ENCODE measurements around the gene UBE2I.
"Not testable (repeated sequence)": the region's sequence is repeated elsewhere in the genome, so short reads cannot be mapped to it uniquely, and the experiment has no call there.

Gene UBE2I

GRCh38 chr16:1314399-1315068, 5.1 kb downstream of the UBE2I start:
- DNase-seq: no peak

- no peak for DNase-seq
These were observed 5.9 kb downstream of the UBE2I start for GRCh38 chr16:1315081-1316032.

- no peak for DNase-seq
These were observed 6.6 kb downstream of the UBE2I start for GRCh38 chr16:1316033-1316405.

- DNase-seq: no peak
These were observed 8.2 kb downstream of the UBE2I start for GRCh38 chr16:1317479-1318267.

- no peak for DNase-seq
These were observed 8.8 kb downstream of the UBE2I start for GRCh38 chr16:1318268-1318545.

- no peak for DNase-seq
These were observed 9.6 kb downstream of the UBE2I start for GRCh38 chr16:1319041-1319440.

- no peak for DNase-seq
These were observed 10.7 kb downstream of the UBE2I start for GRCh38 chr16:1320097-1320496.

GRCh38 chr16:1320658-1321240, 11.3 kb downstream of the UBE2I start:
- DNase-seq: no peak

- no peak for DNase-seq
These were observed 13.0 kb downstream of the UBE2I start for GRCh38 chr16:1322407-1322806.

GRCh38 chr16:1323296-1324239, 14.1 kb downstream of the UBE2I start:
- no peak for DNase-seq

GRCh38 chr16:1324286-1324826, 14.9 kb downstream of the UBE2I start:
- no peak for DNase-seq

GRCh38 chr16:1325261-1325660, 15.8 kb downstream of the UBE2I start:
- DNase-seq: no peak

- no peak for DNase-seq
These were observed 16.4 kb downstream of the UBE2I start for GRCh38 chr16:1325673-1326371.

GRCh38 chr16:1326391-1326790, 17.0 kb downstream of the UBE2I start:
- DNase-seq: no peak

- no peak for DNase-seq
These were observed 17.6 kb downstream of the UBE2I start for GRCh38 chr16:1326946-1327618.

- no peak for DNase-seq
These were observed 18.1 kb downstream of the UBE2I start for GRCh38 chr16:1327619-1327947.

- not testable (repeated sequence) for DNase-seq
These were observed 18.7 kb downstream of the UBE2I start for GRCh38 chr16:1328136-1328535.

- not testable (repeated sequence) for DNase-seq
These were observed 19.5 kb downstream of the UBE2I start for GRCh38 chr16:1328961-1329360.

- no peak for DNase-seq
These were observed 21.0 kb downstream of the UBE2I start for GRCh38 chr16:1330260-1330914.
